Measurements from ENCODE around the gene B3GALT6.
A peak's percentile ranks its signal among the peaks of the same experiment; 100 is the strongest.

B3GALT6 gene

GRCh38 chr1:1231400-1232207 is 433 bp upstream of the B3GALT6 start, which contains the start of gene SDF4:
Gene SDF4, minus strand, starts transcription at chr1:1232001. Its CDS starts 3,229 bp downstream, at chr1:1228772.
- peak; percentile 93 to 96 for DNase-seq (ENCODE audit: low read depth in 2 of 2)

DNA sequence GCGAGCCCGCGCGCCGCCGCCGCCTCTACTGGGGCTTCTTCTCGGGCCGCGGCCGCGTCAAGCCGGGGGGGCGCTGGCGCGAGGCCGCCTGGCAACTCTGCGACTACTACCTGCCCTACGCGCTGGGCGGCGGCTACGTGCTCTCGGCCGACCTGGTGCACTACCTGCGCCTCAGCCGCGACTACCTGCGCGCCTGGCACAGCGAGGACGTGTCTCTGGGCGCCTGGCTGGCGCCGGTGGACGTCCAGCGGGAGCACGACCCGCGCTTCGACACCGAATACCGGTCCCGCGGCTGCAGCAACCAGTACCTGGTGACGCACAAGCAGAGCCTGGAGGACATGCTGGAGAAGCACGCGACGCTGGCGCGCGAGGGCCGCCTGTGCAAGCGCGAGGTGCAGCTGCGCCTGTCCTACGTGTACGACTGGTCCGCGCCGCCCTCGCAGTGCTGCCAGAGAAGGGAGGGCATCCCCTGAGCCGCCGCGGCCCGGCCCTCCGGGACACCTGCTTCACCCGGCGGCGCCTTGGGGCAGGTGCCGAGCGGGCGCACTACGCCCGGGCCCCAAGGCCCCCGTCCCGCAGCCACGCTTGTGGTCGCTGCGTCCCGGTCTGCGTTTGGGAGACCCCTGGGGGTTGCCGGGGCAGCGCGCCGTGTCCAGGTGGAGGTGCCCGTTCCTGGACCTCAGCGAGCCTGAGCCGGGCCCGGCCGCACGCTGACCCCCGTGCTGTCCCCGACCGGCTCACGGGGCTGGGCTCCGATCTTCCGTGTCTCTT is 944 bp downstream of the B3GALT6 start:
- no peak for DNase-seq (ENCODE audit: low read depth in 2 of 2)

DNA sequence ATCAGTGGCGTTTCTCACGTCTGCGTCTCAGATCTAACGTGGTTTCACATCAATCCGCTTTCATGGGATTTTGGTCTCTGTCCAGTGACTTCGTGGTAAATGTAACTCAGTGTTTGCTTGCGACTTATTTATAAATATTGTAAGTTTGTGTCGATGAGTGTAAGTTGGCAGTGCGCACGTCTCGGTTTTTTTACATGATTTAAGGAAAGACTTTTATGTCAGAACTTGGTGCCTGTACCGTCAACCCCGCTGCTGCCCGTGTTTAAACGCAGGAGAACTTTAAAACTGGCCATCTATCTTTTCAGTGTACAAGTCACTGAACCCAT is 1.5 kb downstream of the B3GALT6 start:
- DNase-seq (ENCODE audit: low read depth in 2 of 2), result no peak

DNA sequence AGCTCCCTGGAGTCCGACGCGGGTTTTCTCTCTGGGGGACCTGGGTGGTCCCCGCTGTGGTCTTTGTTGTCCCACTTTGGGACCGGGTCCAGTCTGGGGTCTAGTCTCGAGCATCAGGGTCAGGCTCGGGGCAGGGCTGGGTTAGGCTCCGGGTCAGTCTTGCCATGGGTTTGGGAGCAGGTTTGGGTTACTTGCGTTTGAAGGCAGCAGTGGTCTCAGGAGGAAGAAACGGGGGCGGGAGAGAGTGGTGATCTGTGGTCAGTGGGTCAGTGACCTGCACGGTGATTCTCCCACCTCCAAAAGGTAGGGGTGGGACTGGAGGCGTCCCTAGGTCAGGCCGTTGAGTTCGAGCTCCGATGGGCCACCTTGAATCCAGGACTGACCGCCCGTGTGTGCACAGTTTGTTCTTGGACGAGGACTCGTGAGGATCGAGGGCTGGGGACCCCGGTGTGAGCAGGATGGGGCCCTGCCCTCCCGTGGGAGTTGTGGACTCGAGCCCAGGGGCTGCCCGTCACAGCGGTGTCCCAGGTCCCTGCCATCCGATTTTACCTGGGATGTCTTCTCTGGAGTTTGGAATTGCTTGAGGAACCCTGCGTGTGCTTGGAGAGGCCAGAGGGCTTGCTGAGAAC is 2.3 kb downstream of the B3GALT6 start:
- DNase-seq (ENCODE audit: low read depth in 2 of 2), result no peak

DNA sequence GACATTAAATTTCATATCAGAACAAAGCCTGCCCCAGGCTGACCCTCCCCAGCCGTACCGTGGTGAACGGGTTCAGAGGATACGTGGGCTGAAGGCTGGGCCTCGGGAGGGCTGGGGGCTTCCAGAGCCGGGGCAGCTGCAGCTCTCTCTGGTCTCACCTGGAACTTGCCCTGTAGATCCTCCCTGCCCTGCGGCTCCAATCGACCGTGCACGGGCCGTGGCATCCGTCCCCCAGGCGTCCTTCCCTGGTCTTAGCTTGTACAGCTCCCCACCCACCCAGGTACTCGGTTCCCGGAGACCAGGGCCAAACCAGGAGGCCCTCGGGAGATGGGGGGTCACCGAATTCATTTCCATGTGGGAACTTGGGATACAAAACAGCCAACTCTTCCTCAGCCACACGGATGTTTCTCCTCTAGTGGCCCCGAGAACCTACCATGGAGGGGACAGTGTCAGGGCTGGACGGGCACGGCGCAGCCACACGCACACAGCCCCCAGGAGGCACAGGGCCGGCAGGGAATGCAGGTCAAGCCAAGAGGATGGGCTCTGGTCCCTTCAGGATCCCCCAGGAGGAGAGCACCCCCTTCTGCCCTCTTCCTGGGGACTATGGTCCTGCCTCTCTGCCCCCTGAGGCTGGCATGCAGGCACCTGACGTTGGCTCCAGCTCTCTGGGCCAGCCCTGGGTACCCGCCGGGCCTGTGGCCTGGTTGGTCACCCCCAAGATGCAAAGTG is 3.1 kb downstream of the B3GALT6 start:
- no peak for DNase-seq (ENCODE audit: low read depth in 2 of 2)

- no peak for DNase-seq (ENCODE audit: low read depth in 2 of 2)
These were observed 4.2 kb downstream of the B3GALT6 start for GRCh38 chr1:1236176-1236763.

DNA sequence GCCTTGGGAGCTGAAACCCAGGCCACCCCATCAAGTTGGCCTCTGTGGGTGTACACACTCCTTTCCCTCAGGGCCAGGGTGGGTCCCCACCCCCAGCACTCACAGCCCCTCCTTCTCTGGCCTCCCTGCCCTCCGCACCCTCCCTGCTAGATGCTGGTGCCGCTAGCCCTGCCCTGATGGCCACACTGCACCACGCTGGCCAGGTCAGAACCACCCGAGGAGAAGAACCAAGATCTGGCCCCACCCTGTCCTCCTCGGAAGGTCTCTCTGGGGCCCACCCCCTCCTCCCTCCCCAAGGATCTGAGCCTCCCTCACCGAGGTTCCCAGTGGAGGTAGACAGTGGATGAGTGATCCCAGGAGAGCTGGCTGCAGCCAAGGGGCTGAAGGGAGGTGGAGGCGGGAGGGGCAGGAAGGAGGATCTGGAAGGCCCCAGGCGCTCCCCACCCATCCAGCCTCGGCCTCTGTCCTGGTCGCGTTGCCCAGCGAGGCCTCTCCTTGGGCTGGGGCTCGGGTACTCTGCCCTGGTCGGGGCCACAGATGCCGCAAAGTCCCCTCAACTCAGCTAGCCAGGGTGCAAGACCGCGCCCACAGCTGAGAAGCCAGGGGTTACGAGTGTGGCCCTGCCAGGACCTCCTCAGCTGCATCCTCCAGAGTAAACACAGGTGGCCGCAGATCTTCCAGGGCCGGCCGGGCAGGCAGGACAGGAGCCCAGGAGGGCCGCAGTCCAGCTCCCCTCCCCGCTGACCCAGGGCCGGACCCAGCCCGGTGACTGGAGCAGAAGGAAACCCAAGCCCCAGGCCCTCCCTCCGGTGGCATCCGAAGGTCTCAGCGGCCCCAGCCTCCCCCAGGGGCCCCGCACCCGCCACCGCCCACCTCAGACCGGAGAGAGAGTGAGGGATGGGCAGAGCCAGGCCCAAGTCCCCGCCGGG is 5.2 kb downstream of the B3GALT6 start:
- no peak for DNase-seq (ENCODE audit: low read depth in 2 of 2)

GRCh38 chr1:1237874-1238701 is 6.1 kb downstream of the B3GALT6 start:
- no peak for DNase-seq (ENCODE audit: low read depth in 2 of 2)

DNA sequence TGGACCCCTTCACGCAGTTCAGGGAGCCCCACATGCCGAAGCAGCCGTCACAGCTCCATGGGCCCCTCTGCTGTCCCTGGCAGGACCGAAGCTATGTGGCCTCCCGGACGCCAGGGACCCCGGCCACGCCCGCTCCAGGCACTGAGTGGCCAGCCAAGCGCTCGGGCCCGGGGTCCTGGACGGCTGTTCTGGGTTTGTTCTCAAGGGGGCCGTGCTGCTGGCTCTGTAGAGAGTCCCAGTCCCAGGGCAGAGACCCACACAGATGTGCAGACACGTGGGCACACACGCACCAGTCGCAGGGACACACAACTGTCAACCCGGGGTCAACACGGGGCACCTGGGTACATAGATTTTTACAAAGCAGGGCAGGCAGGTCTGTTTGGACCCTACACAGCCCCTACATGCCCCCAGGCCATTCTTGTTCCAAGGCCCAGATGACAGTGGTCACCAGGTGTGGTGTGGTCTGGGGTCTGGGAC is 6.7 kb downstream of the B3GALT6 start:
- DNase-seq (ENCODE audit: low read depth in 2 of 2), result no peak

DNA sequence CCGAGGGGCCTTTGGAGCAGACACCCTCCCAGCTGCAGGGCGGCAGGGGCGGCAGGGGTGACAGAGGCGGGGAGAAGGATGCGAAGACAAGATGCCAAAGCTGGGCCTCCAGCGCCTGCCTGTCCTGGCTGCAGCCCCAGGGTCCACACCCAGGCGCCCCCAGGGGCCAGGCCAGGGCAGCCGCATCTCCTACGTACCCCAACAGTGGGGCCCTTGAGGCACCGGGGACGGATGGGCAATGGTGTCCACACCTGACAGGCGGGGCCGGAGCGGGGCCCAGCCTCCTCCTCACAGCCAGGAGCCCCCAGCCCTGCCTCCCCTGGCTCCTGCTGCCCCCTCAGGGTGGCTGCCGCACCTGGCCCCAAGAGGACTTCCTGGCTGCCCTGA is 7.2 kb downstream of the B3GALT6 start:
- no peak for DNase-seq (ENCODE audit: low read depth in 2 of 2)

DNA sequence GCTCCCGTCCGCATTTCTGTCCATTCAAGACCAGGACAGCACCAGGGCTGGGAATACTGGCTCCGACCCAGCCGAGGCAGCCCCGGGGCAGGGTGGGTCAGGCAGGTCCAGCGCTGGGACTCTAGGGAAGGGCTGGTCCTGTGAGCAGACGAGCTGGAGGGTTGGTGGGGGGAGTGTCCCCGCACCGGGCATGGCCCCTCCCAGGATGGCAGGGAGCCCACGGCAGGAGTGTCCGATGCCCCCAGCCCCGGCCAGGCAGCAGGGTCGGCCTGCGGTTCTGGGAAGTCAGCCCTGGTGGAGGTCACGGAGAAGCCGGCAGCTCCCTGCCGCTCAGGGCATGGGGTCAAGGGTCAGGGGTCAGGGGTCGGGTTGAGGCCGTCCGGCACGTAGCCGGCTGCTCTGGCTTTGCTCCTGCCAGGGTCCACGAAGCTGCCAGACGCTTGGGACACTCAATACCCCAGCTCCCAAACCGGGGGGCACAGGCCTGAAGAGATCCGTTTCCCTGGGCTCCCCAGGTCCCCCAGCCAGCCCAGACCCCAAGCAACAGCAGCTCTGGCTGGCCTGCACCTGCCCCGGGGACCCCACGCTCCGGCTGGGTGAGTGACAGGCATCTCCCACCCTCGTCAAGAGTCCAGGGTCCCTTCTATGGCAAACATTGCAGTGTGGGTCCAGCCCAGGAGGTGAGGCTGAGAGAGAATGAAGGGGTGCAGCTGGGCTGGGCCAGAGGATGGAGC is 7.7 kb downstream of the B3GALT6 start:
- no peak for DNase-seq (ENCODE audit: low read depth in 2 of 2)

GRCh38 chr1:1240348-1240732 is 8.3 kb downstream of the B3GALT6 start:
- no peak for DNase-seq (ENCODE audit: low read depth in 2 of 2)

GRCh38 chr1:1240822-1241587 is 9.0 kb downstream of the B3GALT6 start:
- DNase-seq (ENCODE audit: low read depth in 2 of 2), result no peak

DNA sequence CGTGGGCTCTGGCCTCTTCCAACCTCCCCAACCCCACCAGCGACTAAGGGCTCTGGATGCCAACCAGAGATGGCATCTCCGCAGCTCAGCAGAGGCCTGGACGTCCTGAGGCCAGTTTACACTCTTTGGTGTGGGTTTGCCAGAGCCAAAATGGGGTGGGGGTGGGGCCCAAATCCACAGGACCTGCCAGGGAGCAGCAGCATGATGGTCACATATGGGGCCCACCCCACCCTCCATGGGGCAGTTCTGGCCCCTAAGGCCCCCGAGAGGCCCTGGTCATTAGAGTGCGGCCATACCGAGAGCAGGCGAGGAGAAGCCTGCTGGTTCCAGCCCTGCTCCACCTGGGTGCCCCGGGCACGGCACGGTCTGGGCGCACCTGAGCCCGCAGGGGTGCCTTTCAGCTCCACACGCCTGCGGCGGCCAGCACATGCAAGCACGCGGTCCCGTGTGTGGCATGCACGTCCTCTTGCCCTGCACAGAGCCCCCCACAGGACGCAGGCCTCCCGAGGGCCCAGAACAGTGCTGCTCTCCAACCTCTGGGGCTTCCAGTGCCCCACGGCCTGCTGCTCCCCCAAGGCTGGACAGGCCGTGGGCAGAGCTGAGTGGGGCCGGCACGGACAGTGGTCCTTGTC is 9.7 kb downstream of the B3GALT6 start:
- no peak for DNase-seq (ENCODE audit: low read depth in 2 of 2)

GRCh38 chr1:1242461-1243265 is 10.6 kb downstream of the B3GALT6 start:
- DNase-seq (ENCODE audit: low read depth in 2 of 2), result no peak

DNA sequence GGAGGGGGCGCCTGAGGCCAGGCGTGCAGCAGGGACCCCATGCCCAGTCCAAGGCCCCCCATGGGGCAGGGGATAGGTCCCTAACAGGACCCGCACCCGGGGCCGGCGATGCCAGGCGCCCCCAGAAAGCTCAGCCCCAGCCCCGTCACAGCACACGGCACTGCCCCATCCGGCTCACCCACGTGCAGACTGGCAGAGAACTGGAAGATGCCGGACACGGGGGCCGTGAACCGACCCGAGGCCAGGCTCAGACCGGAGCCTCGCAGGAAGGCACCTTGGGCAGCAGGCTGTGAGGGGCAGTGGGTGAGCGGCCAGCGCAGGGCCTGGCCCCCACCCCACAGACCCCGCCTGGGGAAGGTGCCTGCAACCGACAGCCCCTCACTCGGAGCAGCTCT is 11.2 kb downstream of the B3GALT6 start:
- no peak for DNase-seq (ENCODE audit: low read depth in 2 of 2)

- no peak for DNase-seq (ENCODE audit: low read depth in 2 of 2)
These were observed 11.8 kb downstream of the B3GALT6 start for GRCh38 chr1:1243807-1244191.
